ENCODE measurements around the gene CTXN3. TPM values are rescaled to one million over a fixed set of nuclear protein-coding genes. Genes with fewer than 3 reads are reported as not detected.

Gene CTXN3
- total RNA-seq (2014; rRNA removed; shearing (Covaris generic)), result not detected in 2 replicates

- no peak for DNase-seq (ENCODE audit: low read depth)
These were observed at the start of gene CTXN3 for GRCh38 chr5:127649018-127649439. Gene CTXN3, plus strand, starts transcription at chr5:127649082. Its CDS starts 8,440 bp downstream, at chr5:127657522.

- DNase-seq (ENCODE audit: low read depth), result no peak
These were observed 49.6 kb upstream of the CTXN3 start for GRCh38 chr5:127599320-127599719.

- no peak for DNase-seq (ENCODE audit: low read depth)
These were observed 49.0 kb upstream of the CTXN3 start for GRCh38 chr5:127599847-127600246.

GRCh38 chr5:127601111-127601510, 47.8 kb upstream of the CTXN3 start:
- no peak for DNase-seq (ENCODE audit: low read depth)

GRCh38 chr5:127601601-127602000, 47.3 kb upstream of the CTXN3 start:
- no peak for DNase-seq (ENCODE audit: low read depth)

- no peak for DNase-seq (ENCODE audit: low read depth)
These were observed 46.4 kb upstream of the CTXN3 start for GRCh38 chr5:127602481-127602880.

- DNase-seq (ENCODE audit: low read depth), result no peak
These were observed 45.7 kb upstream of the CTXN3 start for GRCh38 chr5:127602896-127603844.

- no peak for DNase-seq (ENCODE audit: low read depth)
These were observed 40.7 kb upstream of the CTXN3 start for GRCh38 chr5:127608077-127608660.

GRCh38 chr5:127609011-127609410, 39.9 kb upstream of the CTXN3 start:
- no peak for DNase-seq (ENCODE audit: low read depth)

- no peak for DNase-seq (ENCODE audit: low read depth)
These were observed 38.9 kb upstream of the CTXN3 start for GRCh38 chr5:127609957-127610356.

- no peak for DNase-seq (ENCODE audit: low read depth)
These were observed 36.3 kb upstream of the CTXN3 start for GRCh38 chr5:127612441-127613141.

- no peak for DNase-seq (ENCODE audit: low read depth)
These were observed 33.0 kb upstream of the CTXN3 start for GRCh38 chr5:127615916-127616315.

GRCh38 chr5:127619908-127620479, 28.9 kb upstream of the CTXN3 start:
- no peak for DNase-seq (ENCODE audit: low read depth)

GRCh38 chr5:127621601-127622325, 27.1 kb upstream of the CTXN3 start:
- no peak for DNase-seq (ENCODE audit: low read depth)

GRCh38 chr5:127634007-127634406, 14.9 kb upstream of the CTXN3 start:
- DNase-seq (ENCODE audit: low read depth), result no peak

- no peak for DNase-seq (ENCODE audit: low read depth)
These were observed 9.1 kb upstream of the CTXN3 start for GRCh38 chr5:127639828-127640227.

- DNase-seq (ENCODE audit: low read depth), result no peak
These were observed 5.9 kb upstream of the CTXN3 start for GRCh38 chr5:127642949-127643348.

GRCh38 chr5:127643607-127644006, 5.3 kb upstream of the CTXN3 start:
- no peak for DNase-seq (ENCODE audit: low read depth)

- no peak for DNase-seq (ENCODE audit: low read depth)
These were observed 3.6 kb upstream of the CTXN3 start for GRCh38 chr5:127645300-127645726.

GRCh38 chr5:127647361-127647958, 1.4 kb upstream of the CTXN3 start:
- DNase-seq (ENCODE audit: low read depth), result peak; percentile 56

GRCh38 chr5:127650022-127650421, 1.1 kb downstream of the CTXN3 start:
- DNase-seq (ENCODE audit: low read depth), result no peak
